ENCODE data around the gene MBNL1.
A peak's percentile ranks its signal among the peaks of the same experiment; 100 is the strongest.

Gene MBNL1

GRCh38 chr3:152346740-152347139 is 78.0 kb downstream of the MBNL1 start:
- no peak overlapping the region for H3K4me3 ChIP-seq (replicated peaks; ENCODE audit: low read depth, low read length)
- DNase-seq (ENCODE audit: low read depth): no peak
- no peak for TF ChIP-seq CTCF (IDR thresholded peaks at IDR 0.05; ENCODE audit: low read length, missing control alignments)

- DNase-seq (ENCODE audit: low read depth): no peak
- TF ChIP-seq CTCF (IDR thresholded peaks at IDR 0.05; ENCODE audit: low read length, missing control alignments): no peak
- H3K4me3 ChIP-seq (replicated peaks; ENCODE audit: low read depth, low read length): no peak overlapping the region
Observed at GRCh38 chr3:152348436-152349177, 79.9 kb downstream of the MBNL1 start.

DNA sequence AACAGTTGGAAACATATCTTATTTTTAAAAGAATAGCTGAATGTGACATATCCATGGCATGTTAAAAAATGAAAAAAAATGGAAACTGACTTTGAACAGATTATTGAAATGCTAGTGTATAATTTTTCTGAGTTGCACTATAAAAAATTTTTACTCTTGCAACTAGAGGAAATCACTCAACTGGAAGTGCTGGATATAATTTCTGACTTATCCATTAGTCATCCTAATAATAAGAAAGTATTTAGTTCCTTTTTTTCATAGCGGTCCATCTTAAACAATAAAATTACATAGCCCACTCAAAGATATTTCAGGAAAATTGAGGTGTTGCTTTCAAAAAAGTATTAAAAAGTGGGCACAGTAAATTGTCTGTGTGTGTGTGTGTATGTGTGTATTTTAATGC is 80.7 kb downstream of the MBNL1 start:
- peak; percentile 26 for DNase-seq (ENCODE audit: low read depth)
- H3K4me3 ChIP-seq (replicated peaks; ENCODE audit: low read depth, low read length): no peak overlapping the region
- TF ChIP-seq CTCF (IDR thresholded peaks at IDR 0.05; ENCODE audit: low read length, missing control alignments): no peak

DNA sequence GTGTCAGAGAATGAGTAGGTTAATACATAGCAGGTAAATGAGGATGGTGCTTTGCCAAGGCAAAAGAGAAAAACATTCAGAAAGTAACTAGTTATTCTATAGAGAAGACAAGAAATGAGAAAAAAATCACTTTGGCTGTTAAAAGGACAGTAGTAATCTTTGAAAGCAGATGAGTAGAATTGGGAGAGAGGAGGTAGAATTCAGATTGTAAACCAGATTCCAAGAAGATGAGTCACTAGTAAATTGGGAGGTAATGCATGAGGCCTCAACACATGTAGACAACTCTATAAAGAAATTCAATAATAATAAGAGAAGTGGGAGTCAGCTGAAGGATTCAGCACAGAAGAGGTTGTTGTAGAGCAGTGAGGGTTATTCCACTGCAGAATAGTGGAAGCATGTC is 81.4 kb downstream of the MBNL1 start:
- no peak for TF ChIP-seq CTCF (IDR thresholded peaks at IDR 0.05; ENCODE audit: low read length, missing control alignments)
- DNase-seq (ENCODE audit: low read depth): peak; percentile 18
- H3K4me3 ChIP-seq (replicated peaks; ENCODE audit: low read depth, low read length): no peak overlapping the region

DNA sequence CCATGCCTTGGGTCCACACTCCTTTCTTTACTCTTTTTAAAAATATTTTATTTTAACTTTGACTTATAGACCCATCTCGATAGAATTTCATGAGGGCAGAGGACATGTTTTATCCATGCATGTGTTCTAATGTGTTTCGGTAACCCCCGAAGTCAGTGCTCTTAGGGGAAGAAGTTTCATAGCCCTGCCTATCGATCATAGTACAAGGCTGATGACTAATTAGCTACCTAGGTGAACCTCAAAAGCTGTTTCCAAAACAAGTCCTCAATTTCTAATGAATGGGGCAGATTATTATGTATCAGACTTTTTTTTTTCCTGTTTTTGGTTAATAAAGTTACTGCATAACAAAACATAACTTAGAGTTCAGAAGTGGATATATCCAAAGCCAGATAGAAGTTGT is 82.0 kb downstream of the MBNL1 start:
- DNase-seq (ENCODE audit: low read depth): no peak
- no peak for TF ChIP-seq CTCF (IDR thresholded peaks at IDR 0.05; ENCODE audit: low read length, missing control alignments)
- H3K4me3 ChIP-seq (replicated peaks; ENCODE audit: low read depth, low read length): no peak overlapping the region

DNA sequence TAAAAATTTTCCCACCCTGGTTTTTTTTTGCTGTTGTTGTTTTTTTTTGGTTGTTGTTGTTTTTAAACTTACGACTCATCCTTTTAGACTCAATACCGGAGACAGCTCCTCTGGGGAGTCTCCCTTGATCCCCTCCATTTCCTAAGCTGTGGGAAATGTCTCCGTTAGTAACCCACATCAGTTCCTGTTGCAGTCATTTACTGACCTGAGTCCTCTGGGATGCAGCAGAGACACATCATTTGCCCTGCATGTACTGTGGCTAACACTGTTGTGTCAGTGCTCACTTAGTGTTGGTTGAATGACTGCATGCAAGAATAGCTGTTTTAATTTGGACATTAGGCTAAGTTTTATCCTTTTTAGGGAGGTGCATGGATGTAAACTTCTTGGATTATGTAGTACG is 83.8 kb downstream of the MBNL1 start:
- H3K4me3 ChIP-seq (replicated peaks; ENCODE audit: low read depth, low read length): no peak overlapping the region
- TF ChIP-seq CTCF (IDR thresholded peaks at IDR 0.05; ENCODE audit: low read length, missing control alignments): no peak
- peak; percentile 36 for DNase-seq (ENCODE audit: low read depth)

- TF ChIP-seq CTCF (IDR thresholded peaks at IDR 0.05; ENCODE audit: low read length, missing control alignments): no peak
- no peak for DNase-seq (ENCODE audit: low read depth)
- H3K4me3 ChIP-seq (replicated peaks; ENCODE audit: low read depth, low read length): no peak overlapping the region
Observed at GRCh38 chr3:152353578-152353977, 84.8 kb downstream of the MBNL1 start.

Measured in fibroblast of pulmonary artery (primary cell).